Measurements from ENCODE around the gene KNOP1. TPM values are rescaled to one million over a fixed set of nuclear protein-coding genes. Genes with fewer than 3 reads are reported as not detected.

The KNOP1 gene
- total RNA-seq, 1 experiment from 2014 or later = 60.4 TPM

DNA sequence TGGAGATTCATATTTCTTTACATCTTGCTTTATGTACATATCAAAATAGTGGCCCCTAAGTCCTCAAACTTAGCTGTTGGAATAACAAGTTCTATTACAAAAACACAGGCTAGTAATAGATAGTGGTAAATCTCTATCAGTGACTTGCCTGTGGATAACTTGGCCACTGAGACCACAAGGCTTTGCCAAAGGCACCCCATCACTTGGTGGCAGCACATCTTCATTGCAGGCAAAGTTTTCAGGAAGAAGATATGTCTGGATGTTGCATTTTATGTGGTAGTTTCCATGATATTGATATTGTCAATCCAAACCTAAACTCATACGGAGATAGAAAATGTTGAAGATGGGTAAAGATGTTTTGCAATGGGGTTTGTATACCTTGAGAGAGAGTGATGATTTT lies 58.5 kb downstream of the KNOP1 start:
- intact Hi-C loops (cut with micrococcal nuclease; ENCODE audit: unreplicated experiment) = no loop called here
- no peaks in the 10 kb centered on the region for H3K36me3 ChIP-seq (ENCODE audit: low read depth)
- no peak for DNase-seq
- no peaks in the 10 kb centered on the region for H3K27me3 ChIP-seq (ENCODE audit: insufficient read depth, low read depth)
- ChIA-PET POLR2A (ENCODE audit: unreplicated experiment) (no interaction called here), CTCF (no interaction called here)
- H3K9me3 ChIP-seq (ENCODE audit: insufficient read depth, low read depth) = no peaks in the 10 kb centered on the region
- no peaks in the 10 kb centered on the region for H3K9me2 ChIP-seq (ENCODE audit: insufficient read depth)
- no peak overlapping the region for H3K4me3 ChIP-seq
- no peak overlapping the region for H3K27ac ChIP-seq
- no TSS peak for BruUV-seq (replicated peaks)
- H3K79me2 ChIP-seq (ENCODE audit: low read depth) = no peaks in the 10 kb centered on the region
- H3K4me1 ChIP-seq (replicated peaks; ENCODE audit: insufficient read depth) = no peaks in the 10 kb centered on the region
- no peak overlapping the region for H3K4me2 ChIP-seq
- H3F3A ChIP-seq (ENCODE audit: insufficient read depth, low read depth) = no peaks in the 10 kb centered on the region
- no peak overlapping the region for H2AFZ ChIP-seq
- no peak for TF ChIP-seq EZH2 (IDR thresholded peaks at IDR 0.05; ENCODE audit: low read depth)
- TF ChIP-seq, protein P1, sequence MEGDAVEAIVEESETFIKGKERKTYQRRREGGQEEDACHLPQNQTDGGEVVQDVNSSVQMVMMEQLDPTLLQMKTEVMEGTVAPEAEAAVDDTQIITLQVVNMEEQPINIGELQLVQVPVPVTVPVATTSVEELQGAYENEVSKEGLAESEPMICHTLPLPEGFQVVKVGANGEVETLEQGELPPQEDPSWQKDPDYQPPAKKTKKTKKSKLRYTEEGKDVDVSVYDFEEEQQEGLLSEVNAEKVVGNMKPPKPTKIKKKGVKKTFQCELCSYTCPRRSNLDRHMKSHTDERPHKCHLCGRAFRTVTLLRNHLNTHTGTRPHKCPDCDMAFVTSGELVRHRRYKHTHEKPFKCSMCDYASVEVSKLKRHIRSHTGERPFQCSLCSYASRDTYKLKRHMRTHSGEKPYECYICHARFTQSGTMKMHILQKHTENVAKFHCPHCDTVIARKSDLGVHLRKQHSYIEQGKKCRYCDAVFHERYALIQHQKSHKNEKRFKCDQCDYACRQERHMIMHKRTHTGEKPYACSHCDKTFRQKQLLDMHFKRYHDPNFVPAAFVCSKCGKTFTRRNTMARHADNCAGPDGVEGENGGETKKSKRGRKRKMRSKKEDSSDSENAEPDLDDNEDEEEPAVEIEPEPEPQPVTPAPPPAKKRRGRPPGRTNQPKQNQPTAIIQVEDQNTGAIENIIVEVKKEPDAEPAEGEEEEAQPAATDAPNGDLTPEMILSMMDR (conservative IDR thresholded peaks at IDR 0.05) = no peak
- H4K20me1 ChIP-seq (ENCODE audit: insufficient read depth) = no peaks in the 10 kb centered on the region

DNA sequence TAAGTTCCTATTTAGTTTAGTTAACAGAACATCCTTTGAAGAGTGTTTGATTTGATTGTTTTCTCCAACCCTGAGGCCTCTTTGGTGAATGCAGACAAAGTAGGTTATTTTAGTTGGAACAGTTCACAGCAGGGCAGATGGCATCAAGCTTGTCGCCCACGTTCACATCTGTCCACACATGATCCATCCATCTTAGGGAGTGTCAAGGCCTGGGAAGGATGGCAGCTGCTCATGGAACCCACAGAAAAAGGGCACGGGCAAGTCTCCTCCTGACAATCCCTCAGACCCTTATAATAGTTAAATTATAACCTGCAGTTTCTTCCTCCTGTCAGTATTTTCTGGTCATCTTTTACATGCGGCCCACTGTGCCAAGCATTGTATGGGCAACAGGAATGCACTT lies 60.2 kb downstream of the KNOP1 start:
- H3K4me1 ChIP-seq (replicated peaks; ENCODE audit: insufficient read depth) = no peaks in the 10 kb centered on the region
- no peaks in the 10 kb centered on the region for H3K36me3 ChIP-seq (ENCODE audit: low read depth)
- H3K4me3 ChIP-seq = no peak overlapping the region
- H3K9me3 ChIP-seq (ENCODE audit: insufficient read depth, low read depth) = no peaks in the 10 kb centered on the region
- POLR2A ChIA-PET (ENCODE audit: unreplicated experiment) = interaction anchor here (0.7 kb wide), 1 partner anchor 91 kb away, joined by 6 read pairs; no protein-coding TSS in a partner anchor
- no peaks in the 10 kb centered on the region for H4K20me1 ChIP-seq (ENCODE audit: insufficient read depth)
- H3K79me2 ChIP-seq (ENCODE audit: low read depth) = no peaks in the 10 kb centered on the region
- H3F3A ChIP-seq (ENCODE audit: insufficient read depth, low read depth) = no peaks in the 10 kb centered on the region
- DNase-seq = no peak
- no peak for TF ChIP-seq EZH2 (IDR thresholded peaks at IDR 0.05; ENCODE audit: low read depth)
- TF ChIP-seq, protein P1 (conservative IDR thresholded peaks at IDR 0.05) = no peak
- no peaks in the 10 kb centered on the region for H3K27me3 ChIP-seq (ENCODE audit: insufficient read depth, low read depth)
- BruUV-seq (replicated peaks) = no TSS peak
- H3K27ac ChIP-seq = no peak overlapping the region
- CTCF ChIA-PET = no interaction called here
- no peaks in the 10 kb centered on the region for H3K9me2 ChIP-seq (ENCODE audit: insufficient read depth)
- H2AFZ ChIP-seq = no peak overlapping the region
- intact Hi-C loops (cut with micrococcal nuclease; ENCODE audit: unreplicated experiment) = no loop called here
- H3K4me2 ChIP-seq = no peak overlapping the region

DNA sequence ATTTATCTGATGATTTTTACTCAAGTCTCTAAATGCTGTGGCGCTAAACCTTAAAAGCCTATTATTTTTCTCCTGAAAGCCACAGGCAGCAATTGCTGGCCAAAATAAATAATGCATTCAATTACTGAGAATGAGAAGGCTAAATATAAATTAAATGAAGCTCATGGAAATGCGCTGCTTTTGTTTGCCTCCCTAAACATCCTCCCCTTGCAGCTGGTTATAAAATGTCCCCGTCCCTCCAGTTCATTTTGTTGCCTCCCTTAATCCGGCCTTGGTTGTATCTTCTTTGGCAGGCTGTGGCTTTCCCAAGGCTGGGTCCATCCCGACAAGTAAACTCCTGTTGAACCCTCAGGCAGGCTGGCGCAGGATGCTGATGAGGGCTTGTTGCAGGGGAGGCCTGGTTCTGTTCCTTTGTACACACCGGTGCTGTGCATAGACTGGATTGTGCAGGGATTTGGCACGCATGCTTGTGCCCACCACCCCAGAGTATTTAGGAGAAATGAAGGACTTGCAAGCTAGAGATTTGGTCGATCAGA lies 62.7 kb downstream of the KNOP1 start:
- no peaks in the 10 kb centered on the region for H3K36me3 ChIP-seq (ENCODE audit: low read depth)
- no peaks in the 10 kb centered on the region for H3K9me3 ChIP-seq (ENCODE audit: insufficient read depth, low read depth)
- POLR2A ChIA-PET (ENCODE audit: unreplicated experiment) = no interaction called here
- H2AFZ ChIP-seq = no peak overlapping the region
- no peaks in the 10 kb centered on the region for H3K4me1 ChIP-seq (replicated peaks; ENCODE audit: insufficient read depth)
- no peak for TF ChIP-seq EZH2 (IDR thresholded peaks at IDR 0.05; ENCODE audit: low read depth)
- TF ChIP-seq, protein P1 (conservative IDR thresholded peaks at IDR 0.05) = no peak
- no peaks in the 10 kb centered on the region for H3K9me2 ChIP-seq (ENCODE audit: insufficient read depth)
- no peak overlapping the region for H3K27ac ChIP-seq
- intact Hi-C loops (cut with micrococcal nuclease; ENCODE audit: unreplicated experiment) = no loop called here
- no peak overlapping the region for H3K4me2 ChIP-seq
- H3F3A ChIP-seq (ENCODE audit: insufficient read depth, low read depth) = no peaks in the 10 kb centered on the region
- no peak for DNase-seq
- H3K27me3 ChIP-seq (ENCODE audit: insufficient read depth, low read depth) = no peaks in the 10 kb centered on the region
- no peaks in the 10 kb centered on the region for H3K79me2 ChIP-seq (ENCODE audit: low read depth)
- H4K20me1 ChIP-seq (ENCODE audit: insufficient read depth) = no peaks in the 10 kb centered on the region
- no TSS peak for BruUV-seq (replicated peaks)
- H3K4me3 ChIP-seq = no peak overlapping the region
- CTCF ChIA-PET = no interaction called here
